DND-41 (cell line): ENCODE results near the gene LCOR.

Source experiments
- ATAC-seq: fragments of 200-7000 bp; cut with Tn5 transposase; 3 replicates; pipeline ENCODE4 v1.9.1; 2021; ENCODE audit warnings: low read depth; ENCODE audit not compliant: insufficient read depth
- DNase-seq: peaks from one replicate; pipeline ENCODE4 v3.0.0-alpha.2; 2020
- H2AFZ ChIP-seq: 2 replicates; pipeline ENCODE4 v1.6.0; 2012; ENCODE audit warnings: low read depth, low read length
- H3K27ac ChIP-seq: 2 replicates; pipeline ENCODE4 v1.5.1; 2012; ENCODE audit warnings: low read length, inconsistent platforms
- H3K27me3 ChIP-seq: fragments of 200-600 bp; sonication (generic); 2 replicates; pipeline ENCODE4 v1.6.0; 2012; ENCODE audit warnings: low read length, mild to moderate bottlenecking, inconsistent platforms; ENCODE audit not compliant: insufficient read depth, poor library complexity
- H3K36me3 ChIP-seq: 2 replicates; pipeline ENCODE4 v1.5.1; 2012; ENCODE audit warnings: low read length, inconsistent platforms; ENCODE audit not compliant: insufficient read depth
- H3K4me1 ChIP-seq: 2 replicates; pipeline ENCODE4 v1.5.1; 2012; ENCODE audit warnings: mild to moderate bottlenecking, low read length; ENCODE audit not compliant: insufficient read depth
- H3K4me2 ChIP-seq: 2 replicates; pipeline ENCODE4 v1.6.0; 2012; ENCODE audit warnings: mild to moderate bottlenecking, moderate library complexity, low read length, inconsistent platforms; ENCODE audit not compliant: insufficient read depth
- H3K4me3 ChIP-seq, 2 experiments: fragments of 200-600 bp in 1 of 2; shearing (Covaris generic) in 1 of 2; 2 replicates each; pipeline ENCODE4 v1.5.1; 2012 to 2016; ENCODE audit warnings: inconsistent platforms in 2 of 2, low read length in 2 of 2, mild to moderate bottlenecking in 2 of 2, low read depth in 1 of 2, moderate library complexity in 1 of 2
- H3K79me2 ChIP-seq: 2 replicates; pipeline ENCODE4 v1.6.0; 2012; ENCODE audit warnings: low read length, inconsistent platforms; ENCODE audit not compliant: insufficient read depth
- H3K9ac ChIP-seq: 2 replicates; pipeline ENCODE4 v1.6.0; 2012; ENCODE audit warnings: low read depth, mild to moderate bottlenecking, inconsistent platforms, low read length, moderate library complexity
- H3K9me3 ChIP-seq: 2 replicates; pipeline ENCODE4 v1.5.1; 2012; ENCODE audit warnings: low read length, moderate library complexity, mild to moderate bottlenecking, inconsistent platforms; ENCODE audit not compliant: insufficient read depth, severe bottlenecking
- H4K20me1 ChIP-seq: 2 replicates; pipeline ENCODE4 v1.6.0; 2012; ENCODE audit warnings: low read length; ENCODE audit not compliant: insufficient read depth
- EZH2 ChIP-seq: IDR thresholded peaks from 3 replicates; pipeline ENCODE4 v1.6.1; 2012; ENCODE audit warnings: borderline replicate concordance, low read depth, mild to moderate bottlenecking, moderate library complexity, low read length, inconsistent platforms; ENCODE audit not compliant: severe bottlenecking
- TF ChIP-seq, protein P1 (sequence below): IDR thresholded peaks from 2 replicates; pipeline ENCODE4 v1.5.1; 2012; ENCODE audit warnings: borderline replicate concordance, low read length, moderate library complexity, mild to moderate bottlenecking; ENCODE audit not compliant: poor library complexity, severe bottlenecking; ENCODE audit errors: extremely low read depth

The LCOR gene

GRCh38 chr10:96986200-96986856, 154.2 kb downstream of the LCOR start:
- H3K4me2 ChIP-seq, result no peak overlapping the region
- H3K36me3 ChIP-seq, result peaks cover 10% of the 10 kb centered on the region; the same call in 1 of the 2 replicates
- no peaks in the 10 kb centered on the region for H3K9me3 ChIP-seq
- no peak overlapping the region for H3K9ac ChIP-seq
- no peak for ATAC-seq
- H3K27me3 ChIP-seq, result no peaks in the 10 kb centered on the region
- H3K79me2 ChIP-seq, result no peaks in the 10 kb centered on the region
- no peak overlapping the region for H3K27ac ChIP-seq
- no peak for DNase-seq
- H3K4me1 ChIP-seq, result no peaks in the 10 kb centered on the region
- no peak overlapping the region for H2AFZ ChIP-seq
- H3K4me3 ChIP-seq, result no peak overlapping the region
- no peaks in the 10 kb centered on the region for H4K20me1 ChIP-seq
- no peak for TF ChIP-seq EZH2
- TF ChIP-seq, protein P1, sequence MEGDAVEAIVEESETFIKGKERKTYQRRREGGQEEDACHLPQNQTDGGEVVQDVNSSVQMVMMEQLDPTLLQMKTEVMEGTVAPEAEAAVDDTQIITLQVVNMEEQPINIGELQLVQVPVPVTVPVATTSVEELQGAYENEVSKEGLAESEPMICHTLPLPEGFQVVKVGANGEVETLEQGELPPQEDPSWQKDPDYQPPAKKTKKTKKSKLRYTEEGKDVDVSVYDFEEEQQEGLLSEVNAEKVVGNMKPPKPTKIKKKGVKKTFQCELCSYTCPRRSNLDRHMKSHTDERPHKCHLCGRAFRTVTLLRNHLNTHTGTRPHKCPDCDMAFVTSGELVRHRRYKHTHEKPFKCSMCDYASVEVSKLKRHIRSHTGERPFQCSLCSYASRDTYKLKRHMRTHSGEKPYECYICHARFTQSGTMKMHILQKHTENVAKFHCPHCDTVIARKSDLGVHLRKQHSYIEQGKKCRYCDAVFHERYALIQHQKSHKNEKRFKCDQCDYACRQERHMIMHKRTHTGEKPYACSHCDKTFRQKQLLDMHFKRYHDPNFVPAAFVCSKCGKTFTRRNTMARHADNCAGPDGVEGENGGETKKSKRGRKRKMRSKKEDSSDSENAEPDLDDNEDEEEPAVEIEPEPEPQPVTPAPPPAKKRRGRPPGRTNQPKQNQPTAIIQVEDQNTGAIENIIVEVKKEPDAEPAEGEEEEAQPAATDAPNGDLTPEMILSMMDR, result no peak

- ATAC-seq, result no peak
- H3K4me1 ChIP-seq, result no peaks in the 10 kb centered on the region
- 0 out of 2 replicates have a peak, but pooled peaks cover under 1% of the 10 kb centered on the region for H3K36me3 ChIP-seq
- H3K9ac ChIP-seq, result no peak overlapping the region
- no peaks in the 10 kb centered on the region for H3K79me2 ChIP-seq
- H3K9me3 ChIP-seq, result no peaks in the 10 kb centered on the region
- TF ChIP-seq, protein P1, result no peak
- TF ChIP-seq EZH2, result no peak
- DNase-seq, result no peak
- H4K20me1 ChIP-seq, result no peaks in the 10 kb centered on the region
- no peak overlapping the region for H3K4me2 ChIP-seq
- H3K27ac ChIP-seq, result no peak overlapping the region
- H2AFZ ChIP-seq, result no peak overlapping the region
- H3K4me3 ChIP-seq, result no peak overlapping the region
- H3K27me3 ChIP-seq, result no peaks in the 10 kb centered on the region
Measured at GRCh38 chr10:96987141-96987841, 155.2 kb downstream of the LCOR start.

DNA sequence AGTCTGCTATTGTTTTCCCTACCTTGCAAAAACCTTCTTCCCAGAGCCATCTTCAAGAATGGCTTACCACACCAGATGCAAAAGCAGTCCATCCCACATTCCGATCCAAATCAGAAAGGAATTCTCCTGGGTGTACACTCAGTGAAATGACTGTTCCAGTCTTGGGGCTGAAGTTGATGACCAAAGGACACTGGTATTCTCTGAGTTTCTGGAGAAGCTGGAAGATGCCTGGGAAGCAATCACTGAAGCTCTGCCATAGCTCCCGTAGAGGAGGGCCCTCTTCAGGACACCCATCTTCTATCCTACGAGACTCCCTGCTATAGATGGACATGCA, 155.7 kb downstream of the LCOR start:
- Histone ChIP-seq H3K4me2 (no peak overlapping the region), H3K4me3 (no peak overlapping the region), H3K4me1 (no peaks in the 10 kb centered on the region), H4K20me1 (no peaks in the 10 kb centered on the region), H3K9ac (no peak overlapping the region), H3K79me2 (no peaks in the 10 kb centered on the region), H3K27me3 (no peaks in the 10 kb centered on the region), H3K27ac (no peak overlapping the region), H3K36me3 (no peaks in the 10 kb centered on the region), H3K9me3 (no peaks in the 10 kb centered on the region), H2AFZ (no peak overlapping the region)
- TF ChIP-seq EZH2, result no peak
- TF ChIP-seq, protein P1, result no peak
- DNase-seq, result no peak
- ATAC-seq, result no peak
